Endothelial cell of umbilical vein (primary cell): ENCODE measurements around the gene ARMH3. TPM values are rescaled to one million over a fixed set of nuclear protein-coding genes. Genes with fewer than 3 reads are reported as not detected.

Experiments
- BruUV-seq: library from RNA; stranded (reverse); fragments of 400-500 nt; replicated peaks from 2 replicates; lab custom pipeline; 2021; lab: Mats Ljungman, UMichigan
- CTCF ChIA-PET: fragments of 300-600, 350-600 bp; sonication (Branson Sonifier 250); formaldehyde crosslinking; loops from one replicate; lab custom pipeline; 2021; ENCODE audit warnings: antibody characterized with exemption, inconsistent platforms; lab: Charles Lee
- POLR2A ChIA-PET: fragments of 300-600, 350-600 bp; sonication (Branson Sonifier 250); formaldehyde crosslinking; loops from one replicate; lab custom pipeline; 2021; ENCODE audit warnings: antibody characterized with exemption, inconsistent platforms; lab: Charles Lee
- DNase-seq: peaks from one replicate; pipeline ENCODE4 v3.0.0-alpha.2; 2011; ENCODE audit warnings: low read depth, low spot score
- FAIRE-seq: peaks from 2 replicates; lab custom pipeline; 2011; peaks lifted over from hg19 to GRCh38; lab: Jason Lieb, UNC
- H2AFZ ChIP-seq: 2 replicates; pipeline ENCODE4 v1.6.0; 2012; ENCODE audit warnings: low read depth, low read length, control low read depth, inconsistent platforms
- H3K27ac ChIP-seq: 2 replicates; pipeline ENCODE4 v1.5.1; 2011; ENCODE audit warnings: low read depth, mild to moderate bottlenecking, control low read depth, low read length, moderate library complexity; ENCODE audit not compliant: insufficient read depth
- H3K27me3 ChIP-seq, 2 experiments: 2 replicates each; pipeline versions ENCODE4 v1.6.0 to v1.6.1; 2011; ENCODE audit warnings: low read length in 2 of 2, mixed read lengths in 1 of 2; ENCODE audit not compliant: control insufficient read depth in 2 of 2, insufficient read depth in 2 of 2
- H3K36me3 ChIP-seq, 2 experiments: 2 replicates in 1 of 2; 3 replicates in 1 of 2; pipeline ENCODE4 v1.5.1; 2011; ENCODE audit warnings: low read length in 2 of 2, mild to moderate bottlenecking in 1 of 2, moderate library complexity in 1 of 2; ENCODE audit not compliant: control insufficient read depth in 2 of 2, insufficient read depth in 2 of 2; ENCODE audit errors: extremely low read depth in 1 of 2
- H3K4me1 ChIP-seq: 3 replicates; pipeline ENCODE4 v1.5.1; 2011; ENCODE audit warnings: mild to moderate bottlenecking, low read length; ENCODE audit not compliant: control insufficient read depth, insufficient read depth; ENCODE audit errors: extremely low read depth
- H3K4me2 ChIP-seq: 2 replicates; pipeline ENCODE4 v1.6.1; 2011; ENCODE audit warnings: low read length, control low read depth, mixed read lengths; ENCODE audit not compliant: insufficient read depth
- H3K4me3 ChIP-seq, 3 experiments: fragments of 200-600 bp in 1 of 3; sonication (generic), shearing (Covaris generic) in 1 of 3; replicated peaks in 1 of 3; 2 replicates each; pipeline ENCODE4 v1.5.1; 2011 to 2016; ENCODE audit warnings: control low read depth in 3 of 3, low read length in 3 of 3, mild to moderate bottlenecking in 2 of 3, inconsistent platforms in 1 of 3, low read depth in 1 of 3, moderate library complexity in 1 of 3; ENCODE audit not compliant: insufficient read depth in 1 of 3
- H3K79me2 ChIP-seq: 2 replicates; pipeline ENCODE4 v1.6.0; 2012; ENCODE audit warnings: low read length, inconsistent platforms; ENCODE audit not compliant: control insufficient read depth, insufficient read depth
- H3K9ac ChIP-seq: replicated peaks from 2 replicates; pipeline ENCODE3; 2011; ENCODE audit warnings: low read length, control low read depth; ENCODE audit not compliant: insufficient read depth; ENCODE audit errors: extremely low read depth
- H3K9me1 ChIP-seq: replicated peaks from 3 replicates; pipeline ENCODE4 v1.6.0; 2011; ENCODE audit warnings: mild to moderate bottlenecking, low read length; ENCODE audit not compliant: control insufficient read depth, insufficient read depth; ENCODE audit errors: extremely low read depth
- H3K9me3 ChIP-seq: replicated peaks from 2 replicates; pipeline ENCODE4 v1.5.1; 2012; ENCODE audit warnings: low read length, inconsistent platforms; ENCODE audit not compliant: control insufficient read depth, insufficient read depth
- H4K20me1 ChIP-seq: replicated peaks from 2 replicates; pipeline ENCODE3; 2011; ENCODE audit warnings: mild to moderate bottlenecking, low read length; ENCODE audit not compliant: control insufficient read depth, insufficient read depth; ENCODE audit errors: extremely low read depth
- FOS ChIP-seq: IDR thresholded peaks from 2 replicates; pipeline ENCODE4 v1.6.1; 2011; ENCODE audit warnings: mild to moderate bottlenecking, low read length, moderate library complexity, borderline replicate concordance; ENCODE audit not compliant: insufficient read depth
- JUN ChIP-seq: IDR thresholded peaks from 2 replicates; pipeline ENCODE4 v1.6.1; 2011; ENCODE audit warnings: borderline replicate concordance, low read depth; ENCODE audit not compliant: insufficient read length, insufficient read depth
- MYC ChIP-seq: IDR thresholded peaks from one replicate; pipeline ENCODE4 v1.6.1; 2011; ENCODE audit warnings: mild to moderate bottlenecking, low read depth, low read length
- POLR2AphosphoS5 ChIP-seq: IDR thresholded peaks from 2 replicates; pipeline ENCODE4 v1.6.1; 2012; ENCODE audit warnings: low read depth, mild to moderate bottlenecking, control low read depth, low read length, moderate library complexity; ENCODE audit not compliant: insufficient read depth
- dilution Hi-C: fragments of 300-500 bp; cut with MboI; formaldehyde crosslinking; loops from one replicate; pipeline ENCODE4 v1.15.0; 2019; ENCODE audit warnings: low sequenced_read_pairs; ENCODE audit not compliant: extremely low pct_ligation_motif_present
- intact Hi-C: fragments of 100-400 bp; cut with micrococcal nuclease; formaldehyde crosslinking; loops from one replicate; pipeline ENCODE4 v1.10.0; 2022
- polyA plus RNA-seq, 4 experiments: library from polyadenylated mRNA; depleted of rRNA in 3 of 4; stranded (reverse) in 3 of 4; unstranded in 1 of 4; fragments of >200 nt; gene quantifications; 2 replicates each; pipeline versions ENCODE4 v1.2.1 to v1.2.3, GENCODE V29; 2011 to 2012; ENCODE audit warnings: missing spikeins in 1 of 4
- total RNA-seq: library from RNA; stranded (reverse); gene quantifications from 2 replicates; pipeline ENCODE4 v1.2.3, GENCODE V29; 2021
- TF ChIP-seq, protein P1 (sequence below): IDR thresholded peaks from 2 replicates; pipeline ENCODE4 v1.6.1; 2011; ENCODE audit not compliant: insufficient read depth, insufficient read length
- TF ChIP-seq, protein P2 (sequence below), 2 donors: IDR thresholded peaks; 1 replicate in 1 of 2; 2 replicates in 1 of 2; pipeline ENCODE4 v1.5.1; 2011; ENCODE audit warnings: low read length in 2 of 2, mild to moderate bottlenecking in 2 of 2, moderate library complexity in 2 of 2, control low read depth in 1 of 2, inconsistent platforms in 1 of 2, low read depth in 1 of 2; ENCODE audit not compliant: insufficient read depth in 1 of 2; ENCODE audit errors: extremely low read depth in 1 of 2

Gene ARMH3
- total and polyA plus RNA-seq, 2 donors (not counting 3 experiments of a cell fraction or from before 2014, with no cell fraction given): 13.1 to 17.6 TPM

DNA sequence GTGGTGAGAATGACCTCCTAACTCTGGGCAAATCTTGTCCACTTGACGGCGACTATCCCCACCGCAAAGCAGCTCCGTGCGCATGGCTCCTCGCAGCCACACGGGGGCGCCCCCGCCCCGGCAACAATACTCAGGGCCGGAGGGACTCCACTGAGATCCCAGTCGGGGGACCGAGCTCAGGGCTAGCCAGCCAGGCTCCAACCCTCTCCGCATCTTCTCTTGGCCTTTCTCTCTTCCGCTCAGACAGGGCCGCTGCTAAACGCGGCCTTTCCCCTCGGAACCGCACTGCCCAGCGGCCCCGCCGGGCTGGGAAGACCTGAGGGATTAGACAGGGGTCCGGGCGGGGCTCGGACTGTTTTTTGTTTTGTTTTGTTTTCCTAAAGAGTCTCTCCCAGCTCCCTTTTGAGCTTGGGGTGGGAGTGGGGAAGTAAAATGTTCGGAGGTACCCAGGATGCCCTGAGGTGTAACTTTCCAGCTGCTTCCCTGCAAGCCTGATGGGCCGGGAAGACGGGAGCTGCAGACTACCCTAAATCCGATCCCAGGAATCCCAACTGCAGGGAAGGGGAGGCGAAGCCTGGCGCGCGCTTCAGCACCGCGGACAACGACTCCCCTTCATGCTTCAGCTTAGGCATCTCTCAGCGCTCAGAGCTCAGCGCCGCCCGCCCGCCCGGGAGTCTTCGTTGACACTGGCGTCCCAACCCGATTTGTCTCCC, 215.1 kb downstream of the ARMH3 start:
- ChIA-PET POLR2A (interaction anchor here (1.3 to 1.4 kb wide), 2 partner anchors 22 to 169 kb away, joined by 5 to 10 read pairs; partner anchors contain the start of gene OGA), CTCF (interaction anchor here (0.6 to 10.5 kb wide), 71 partner anchors 8 to 627 kb away, joined by 3 to 742 read pairs (median 6); partner anchors contain the start of genes ARMH3, HPS6, NOLC1 and NPM3)
- H3K4me3 ChIP-seq: peak overlapping the region; percentile 17 to 45 (median 26)
- no peak overlapping the region for H3K9ac ChIP-seq
- H3K4me1 ChIP-seq: peaks cover 13% of the 10 kb centered on the region
- TF ChIP-seq POLR2AphosphoS5: peak; percentile 36
- no peak for TF ChIP-seq FOS
- no peak for TF ChIP-seq JUN
- TF ChIP-seq, protein P1, sequence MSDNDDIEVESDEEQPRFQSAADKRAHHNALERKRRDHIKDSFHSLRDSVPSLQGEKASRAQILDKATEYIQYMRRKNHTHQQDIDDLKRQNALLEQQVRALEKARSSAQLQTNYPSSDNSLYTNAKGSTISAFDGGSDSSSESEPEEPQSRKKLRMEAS: peak; percentile 31
- TF ChIP-seq, protein P2, sequence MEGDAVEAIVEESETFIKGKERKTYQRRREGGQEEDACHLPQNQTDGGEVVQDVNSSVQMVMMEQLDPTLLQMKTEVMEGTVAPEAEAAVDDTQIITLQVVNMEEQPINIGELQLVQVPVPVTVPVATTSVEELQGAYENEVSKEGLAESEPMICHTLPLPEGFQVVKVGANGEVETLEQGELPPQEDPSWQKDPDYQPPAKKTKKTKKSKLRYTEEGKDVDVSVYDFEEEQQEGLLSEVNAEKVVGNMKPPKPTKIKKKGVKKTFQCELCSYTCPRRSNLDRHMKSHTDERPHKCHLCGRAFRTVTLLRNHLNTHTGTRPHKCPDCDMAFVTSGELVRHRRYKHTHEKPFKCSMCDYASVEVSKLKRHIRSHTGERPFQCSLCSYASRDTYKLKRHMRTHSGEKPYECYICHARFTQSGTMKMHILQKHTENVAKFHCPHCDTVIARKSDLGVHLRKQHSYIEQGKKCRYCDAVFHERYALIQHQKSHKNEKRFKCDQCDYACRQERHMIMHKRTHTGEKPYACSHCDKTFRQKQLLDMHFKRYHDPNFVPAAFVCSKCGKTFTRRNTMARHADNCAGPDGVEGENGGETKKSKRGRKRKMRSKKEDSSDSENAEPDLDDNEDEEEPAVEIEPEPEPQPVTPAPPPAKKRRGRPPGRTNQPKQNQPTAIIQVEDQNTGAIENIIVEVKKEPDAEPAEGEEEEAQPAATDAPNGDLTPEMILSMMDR (IDR thresholded peaks at IDR 0.05; ENCODE audit: extremely low read depth in 1 of 2, insufficient read depth in 1 of 2, low read depth in 1 of 2, low read length in 2 of 2): peak; percentile 98 to 99
- TF ChIP-seq MYC: no peak
- H3K4me2 ChIP-seq: peak overlapping the region; percentile 76
- intact Hi-C loops (loop anchor here (1.0 to 2.0 kb wide), 5 partner anchors 7 to 232 kb away; partner anchors contain the start of gene HPS6), dilution Hi-C loops (no loop called here)
- BruUV-seq: no TSS peak
- H2AFZ ChIP-seq: no peak overlapping the region
- H3K36me3 ChIP-seq: no peaks in the 10 kb centered on the region
- no peaks in the 10 kb centered on the region for H3K9me1 ChIP-seq
- no peaks in the 10 kb centered on the region for H3K27me3 ChIP-seq
- H3K9me3 ChIP-seq: no peaks in the 10 kb centered on the region
- DNase-seq (peak; percentile 85), FAIRE-seq (peak; percentile 85)
- no peaks in the 10 kb centered on the region for H3K79me2 ChIP-seq
- H4K20me1 ChIP-seq: no peaks in the 10 kb centered on the region
- no peak overlapping the region for H3K27ac ChIP-seq
